HG03558 (cell line): ENCODE data around the gene SOX6.
"Not testable (repeated sequence)": the region's sequence is repeated elsewhere in the genome, so short reads cannot be mapped to it uniquely, and the experiment has no call there.

ENCODE experiments used
- ATAC-seq: cut with Tn5 transposase; IDR thresholded peaks from one replicate; pipeline ENCODE4 v1.9.1; 2021; ENCODE audit warnings: moderate number of reproducible peaks; ENCODE audit not compliant: unreplicated experiment; ENCODE audit errors: extremely low read depth

Gene SOX6

DNA sequence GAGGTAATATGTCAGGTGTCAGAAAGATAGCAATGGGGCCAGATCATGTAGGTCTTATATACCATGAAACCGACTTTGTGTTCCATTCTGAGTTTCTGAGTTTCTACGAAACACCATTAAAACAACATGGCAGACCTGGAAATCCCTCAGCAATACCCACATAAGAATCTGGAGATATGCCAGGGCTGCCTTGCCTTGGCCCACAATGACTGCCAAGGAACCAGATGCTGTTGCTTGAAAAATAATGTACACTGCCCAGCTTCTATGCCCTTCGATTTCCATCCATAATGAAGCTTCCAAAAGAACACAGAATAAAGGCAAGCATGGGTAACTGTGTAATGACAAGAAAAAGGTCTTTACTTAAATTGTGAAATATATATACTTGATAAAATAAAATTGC is 277.4 kb downstream of the SOX6 start:
- ATAC-seq: no peak

DNA sequence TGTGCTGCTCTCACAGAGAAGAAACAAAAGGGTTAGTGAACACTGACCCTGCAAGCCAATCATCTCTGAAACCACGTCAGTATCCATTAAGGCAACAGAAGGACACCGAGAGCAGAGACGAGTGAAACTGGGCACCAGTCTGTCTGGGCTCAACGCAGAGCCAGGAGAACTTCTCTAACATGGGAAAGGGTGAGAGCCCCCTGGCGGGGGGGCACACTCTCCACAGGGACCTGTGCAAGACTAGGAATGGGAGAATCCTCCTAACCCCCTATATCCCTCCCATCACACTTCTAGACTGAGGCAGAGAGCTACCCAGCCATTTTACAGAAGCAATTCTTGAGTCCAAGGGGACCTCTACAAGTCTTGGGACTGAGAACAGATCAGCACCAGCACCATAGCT is 285.8 kb downstream of the SOX6 start:
- ATAC-seq: no peak

DNA sequence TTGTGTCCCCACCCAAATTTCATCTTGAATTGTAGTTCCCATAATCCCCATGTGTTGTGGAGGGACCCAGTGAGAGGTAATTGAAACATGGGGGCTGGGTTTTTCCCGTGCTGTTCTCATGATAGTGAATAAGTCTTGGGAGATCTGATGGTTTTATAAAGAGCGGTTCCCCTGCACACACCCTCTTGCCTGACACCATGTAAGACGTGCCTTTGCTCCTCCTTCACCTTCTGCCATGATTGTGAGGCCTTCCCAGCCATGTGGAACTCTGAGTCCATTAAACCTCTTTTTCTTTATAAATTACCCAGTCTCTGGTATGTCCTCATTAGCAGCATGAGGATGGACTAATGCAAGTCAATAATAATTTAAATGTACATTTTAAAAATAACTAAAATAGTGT is 289.1 kb downstream of the SOX6 start:
- ATAC-seq: not testable (repeated sequence)

DNA sequence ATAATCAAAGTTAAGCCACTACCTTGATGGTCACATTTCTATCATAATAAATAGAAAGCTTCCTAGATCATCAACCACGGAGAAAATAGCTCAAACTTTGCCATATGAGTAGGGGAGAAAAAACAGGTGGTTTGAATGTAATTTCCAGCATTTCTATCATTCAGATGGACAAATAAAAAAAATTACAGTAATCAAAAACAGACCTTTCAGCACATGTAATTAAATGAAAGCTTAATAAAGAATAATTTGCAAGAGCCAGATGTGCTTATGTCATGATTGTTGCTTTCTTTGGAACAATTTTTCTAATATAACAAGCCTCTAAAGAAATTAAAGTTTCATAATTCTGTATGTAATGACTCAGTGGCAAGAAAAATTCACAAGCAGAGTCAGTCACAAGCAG is 297.0 kb downstream of the SOX6 start:
- no peak for ATAC-seq

DNA sequence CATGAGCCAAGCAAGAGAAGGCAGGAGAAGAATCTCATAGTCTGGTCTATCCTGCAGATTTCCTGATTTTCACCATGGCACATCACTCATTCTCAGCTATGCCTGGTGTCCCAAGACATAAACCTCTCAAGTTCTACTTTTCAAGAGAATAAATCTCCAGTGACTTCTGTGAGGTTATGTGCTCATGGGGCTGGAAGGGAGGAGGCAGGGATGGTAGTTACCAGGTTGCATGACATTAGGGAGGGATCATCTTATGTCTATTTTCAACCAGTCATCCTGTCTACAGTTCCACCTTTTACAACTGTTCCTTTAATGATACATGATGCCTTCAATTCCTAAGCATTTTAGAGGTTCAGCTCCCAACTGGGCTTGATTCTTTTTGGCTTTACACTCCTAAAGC is 297.7 kb downstream of the SOX6 start:
- ATAC-seq: no peak

DNA sequence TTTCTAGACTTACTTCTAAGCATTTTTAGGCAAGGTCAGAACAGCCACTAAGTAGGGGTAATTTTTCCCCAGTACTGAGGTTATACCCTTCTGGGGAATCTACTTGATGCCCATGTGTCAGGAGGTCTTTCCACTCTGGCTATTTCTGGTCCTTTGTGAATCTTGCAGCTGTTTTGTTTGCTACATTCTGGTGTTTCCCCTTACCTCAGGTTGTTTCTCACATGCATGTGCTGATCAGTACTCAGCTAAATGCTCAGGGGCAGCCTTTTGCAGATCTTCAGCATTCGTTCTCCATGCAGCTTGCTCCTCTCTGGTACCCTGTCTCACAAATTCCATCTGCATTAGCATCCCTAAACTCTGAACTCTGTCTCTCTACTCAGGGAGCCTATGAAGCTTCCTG is 303.6 kb downstream of the SOX6 start:
- no peak for ATAC-seq

DNA sequence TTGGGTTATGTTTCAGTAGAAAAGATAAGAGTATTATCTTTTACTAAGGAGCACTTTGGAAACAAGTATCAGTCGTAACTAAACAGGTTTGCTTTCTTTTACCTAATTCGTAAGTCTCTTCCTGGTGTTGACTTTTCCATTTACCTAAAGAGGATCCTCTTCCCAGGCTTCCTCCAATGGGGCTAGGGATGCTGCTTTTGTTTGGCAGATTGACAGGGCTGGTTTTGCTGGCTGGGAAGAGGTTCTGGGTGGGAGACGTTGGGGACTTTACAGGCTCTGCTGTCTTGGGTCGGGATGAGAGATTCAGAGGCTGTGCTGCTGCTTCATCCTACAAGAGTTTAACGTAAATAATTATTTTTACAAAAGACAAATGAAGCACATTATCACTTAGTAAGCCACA is 306.7 kb downstream of the SOX6 start:
- no peak for ATAC-seq

DNA sequence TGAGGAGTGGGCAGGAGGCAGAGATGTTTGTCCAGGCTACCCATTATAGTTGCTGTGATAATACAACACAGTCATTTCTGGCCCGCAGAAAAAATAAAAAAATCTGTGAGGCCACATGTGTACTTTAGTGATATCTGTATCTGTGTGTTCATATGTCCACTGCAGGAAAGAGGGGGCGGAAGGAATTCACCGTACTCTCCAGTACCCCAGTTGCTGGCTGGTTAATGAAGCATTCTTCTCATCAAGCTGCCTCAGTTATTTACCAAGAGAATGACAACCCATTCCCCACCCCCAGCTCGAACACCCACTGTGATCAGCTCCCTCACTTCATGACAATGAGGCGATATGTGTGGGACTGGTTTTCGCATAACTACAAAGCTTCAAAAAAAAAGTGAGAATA is 309.3 kb downstream of the SOX6 start:
- ATAC-seq: no peak

DNA sequence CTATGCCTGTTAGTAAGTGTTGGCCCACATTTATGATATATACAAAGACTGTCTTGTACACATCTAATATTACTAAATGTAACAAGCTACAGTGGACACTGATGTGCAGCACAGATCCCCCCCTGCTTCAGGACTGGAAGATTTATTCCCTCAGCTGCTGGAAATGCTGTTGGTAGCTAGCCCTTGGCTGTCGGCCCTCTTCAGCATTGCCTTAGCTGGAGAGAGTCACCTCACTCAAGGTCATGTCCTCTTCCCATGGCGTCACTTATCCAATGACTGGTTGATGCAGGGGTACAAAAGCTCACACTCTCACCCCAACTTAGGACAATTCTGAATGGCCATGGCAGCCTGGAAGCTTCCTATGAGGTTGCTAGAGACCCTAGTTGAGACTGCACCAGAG is 312.7 kb downstream of the SOX6 start:
- no peak for ATAC-seq

DNA sequence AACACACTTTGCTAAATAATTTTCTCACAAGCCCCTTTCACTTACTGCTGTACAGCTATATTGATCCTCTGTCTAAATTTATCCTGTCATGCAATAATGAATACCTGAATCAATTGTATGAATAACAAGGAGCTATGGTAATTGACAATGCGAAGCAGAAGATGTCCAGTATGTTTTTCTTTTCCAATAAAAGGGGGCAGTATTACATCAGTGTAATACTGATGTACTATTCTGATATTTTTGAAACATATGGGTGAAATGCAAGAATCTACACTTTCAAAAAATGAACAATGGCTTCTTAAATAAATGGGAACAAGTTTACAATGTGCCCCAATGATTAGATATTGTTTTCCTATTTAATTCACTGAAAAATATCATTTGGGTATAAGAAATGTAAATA is 315.1 kb downstream of the SOX6 start:
- no peak for ATAC-seq

DNA sequence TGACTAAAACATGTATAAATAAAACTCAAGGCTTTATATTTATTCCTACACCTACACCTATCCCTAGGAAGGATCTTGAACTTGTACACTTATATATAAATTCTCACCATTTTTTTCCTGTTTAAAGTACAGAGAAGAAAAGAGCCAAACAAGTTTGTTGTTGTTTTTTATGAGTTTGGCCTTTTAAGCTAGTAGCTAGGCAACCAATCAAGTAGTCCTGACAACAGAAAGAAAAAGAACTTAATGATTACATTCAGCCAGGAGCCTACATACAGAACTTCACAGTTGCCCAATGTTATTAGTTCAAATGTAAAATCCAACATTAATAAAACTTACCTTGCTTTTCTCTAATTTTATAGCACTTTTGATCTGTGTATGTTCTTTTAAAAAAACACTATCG is 316.2 kb downstream of the SOX6 start:
- ATAC-seq: no peak

DNA sequence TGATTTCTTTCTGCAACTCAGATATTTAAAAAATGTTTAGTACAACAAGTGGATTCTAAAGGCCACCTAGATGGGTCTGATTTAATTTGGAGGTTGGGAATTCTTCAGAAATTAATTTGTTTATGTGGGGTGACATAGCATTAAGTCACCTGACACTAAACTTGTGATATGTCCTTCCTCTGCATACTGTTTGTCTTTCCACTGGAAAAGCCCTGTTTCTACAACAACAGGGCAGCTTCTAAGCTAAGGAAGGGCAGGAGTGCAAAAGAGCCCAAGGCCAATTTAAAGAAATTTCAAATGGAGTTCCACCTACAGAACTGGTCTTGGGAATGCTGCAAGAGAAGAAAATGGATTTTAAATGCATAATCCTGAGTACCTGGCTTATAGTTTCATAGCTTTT is 319.2 kb downstream of the SOX6 start:
- ATAC-seq: no peak

DNA sequence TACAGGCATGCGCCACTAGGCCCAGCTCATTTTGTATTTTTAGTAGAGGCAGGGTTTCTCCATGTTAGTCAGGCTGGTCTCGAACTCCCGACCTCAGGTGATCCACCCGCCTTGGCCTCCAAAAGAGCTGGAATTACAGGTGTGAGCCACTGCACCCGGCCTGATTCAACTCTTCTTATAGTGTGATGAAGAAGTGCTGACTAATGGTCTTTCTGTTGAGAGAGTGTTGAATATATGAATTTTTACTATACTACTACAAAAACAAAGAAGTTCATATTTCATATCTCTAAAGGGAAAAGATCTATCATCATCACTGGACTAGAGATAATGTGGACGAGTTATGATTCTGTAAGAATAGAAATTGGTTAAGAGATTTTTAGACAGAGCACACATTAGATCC is 320.1 kb downstream of the SOX6 start:
- ATAC-seq: no peak

DNA sequence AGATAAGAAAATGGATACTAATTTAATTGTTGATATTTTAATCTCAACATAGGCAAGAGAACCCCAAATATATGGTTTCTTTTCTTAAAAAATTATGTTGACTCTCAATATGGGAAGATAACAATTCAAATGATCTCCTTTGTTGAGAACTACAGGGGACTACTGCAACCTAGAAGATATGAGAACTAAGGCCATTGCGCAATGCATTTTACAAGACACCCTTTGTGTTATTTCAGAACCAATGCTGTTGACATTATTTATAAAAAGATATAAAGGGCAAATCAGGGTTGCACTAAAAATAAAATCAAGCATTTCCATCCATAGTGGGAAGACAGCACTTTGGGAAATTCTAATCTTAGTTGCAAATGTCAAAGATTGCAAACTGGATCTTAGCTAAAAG is 322.3 kb downstream of the SOX6 start:
- ATAC-seq: no peak

DNA sequence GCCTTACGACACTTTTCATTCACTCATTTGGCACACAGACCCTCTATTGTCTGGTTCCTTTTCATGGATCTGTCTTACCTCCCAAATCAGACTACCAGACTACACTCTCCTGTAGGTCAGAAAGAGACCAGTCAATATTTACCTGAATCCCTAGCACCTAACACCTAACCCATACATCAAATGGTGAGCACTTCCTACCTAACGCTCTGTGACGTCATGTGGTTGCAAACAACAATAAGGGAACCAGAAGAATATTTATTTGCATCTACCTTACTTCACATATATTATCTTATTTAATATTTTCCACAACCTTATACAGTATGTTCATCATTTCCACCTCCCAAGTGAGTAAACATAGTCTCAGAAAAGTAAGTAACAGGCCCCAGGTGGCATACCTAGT is 323.4 kb downstream of the SOX6 start:
- ATAC-seq: no peak

DNA sequence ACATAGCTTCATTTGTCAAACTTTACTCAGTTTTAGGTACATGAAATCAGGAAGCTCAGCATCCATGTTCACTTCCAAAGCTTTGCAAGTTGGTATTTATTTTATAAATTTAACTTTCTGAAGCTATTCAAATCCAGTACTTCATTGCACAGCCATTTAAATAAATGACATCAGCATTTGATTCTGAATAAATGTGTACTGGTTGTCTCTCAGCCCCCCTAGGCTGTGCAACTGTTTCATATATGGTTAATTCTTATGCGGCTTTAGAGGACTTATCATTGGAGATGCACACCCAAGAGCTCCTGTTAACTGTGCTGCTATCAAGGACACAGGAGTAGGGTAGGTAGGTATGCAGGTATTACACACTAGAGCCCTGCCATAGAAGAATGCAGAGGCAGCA is 325.1 kb downstream of the SOX6 start:
- ATAC-seq: no peak

DNA sequence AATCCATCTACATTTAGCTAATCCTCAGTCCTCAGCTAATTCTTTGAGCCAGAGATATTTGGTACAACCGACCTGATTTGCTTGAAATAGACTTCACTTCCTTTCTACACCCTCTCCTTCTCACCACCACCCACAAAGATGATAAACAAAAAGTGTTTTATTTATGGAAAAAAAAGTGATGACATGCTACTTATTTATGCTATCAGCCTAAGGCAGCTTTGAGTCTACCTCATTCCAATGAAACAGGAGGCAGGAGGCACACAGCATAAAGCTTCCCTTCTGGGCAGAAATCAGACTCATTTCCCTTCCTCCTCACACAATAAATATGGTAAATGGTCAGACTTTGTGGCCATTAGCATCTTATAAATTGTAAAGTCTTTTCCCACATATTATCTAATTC is 325.7 kb downstream of the SOX6 start:
- no peak for ATAC-seq

DNA sequence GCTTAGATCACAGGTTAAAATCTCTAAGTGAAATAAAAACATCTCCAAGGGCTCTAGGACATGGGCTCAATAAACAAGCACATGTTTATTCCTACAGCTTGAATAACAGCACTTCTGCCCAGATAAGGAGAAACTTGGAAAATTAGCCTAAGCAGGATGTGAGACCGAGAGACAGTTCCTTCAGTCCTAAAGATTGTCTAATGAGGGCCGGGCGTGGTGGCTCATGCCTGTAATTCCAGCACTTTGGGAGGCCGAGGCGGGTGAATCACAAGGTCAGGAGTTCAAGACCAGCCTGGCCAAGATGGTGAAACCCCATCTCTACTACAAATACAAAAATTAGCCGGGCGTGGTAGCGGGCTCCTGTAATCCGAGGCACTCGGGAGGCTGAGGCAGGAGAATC is 327.2 kb downstream of the SOX6 start:
- not testable (repeated sequence) for ATAC-seq

DNA sequence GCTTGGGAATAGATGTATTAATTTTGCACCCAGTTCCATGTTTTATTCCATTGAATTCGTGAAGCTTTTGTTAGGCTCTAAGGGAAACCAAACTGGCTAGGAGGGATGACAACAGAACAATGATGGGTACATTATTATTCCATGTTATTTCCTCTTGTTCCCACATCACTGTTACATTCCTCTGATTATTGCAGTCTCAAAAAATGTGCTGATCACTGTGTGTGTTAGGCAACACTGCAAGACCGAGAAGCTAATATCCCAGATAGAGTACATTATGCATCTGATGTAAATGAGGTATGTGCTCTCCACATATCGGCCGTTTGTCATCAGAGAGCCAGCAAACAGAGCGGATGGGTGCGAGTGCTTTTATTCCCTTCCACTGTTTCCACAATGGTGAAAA is 327.9 kb downstream of the SOX6 start:
- no peak for ATAC-seq

DNA sequence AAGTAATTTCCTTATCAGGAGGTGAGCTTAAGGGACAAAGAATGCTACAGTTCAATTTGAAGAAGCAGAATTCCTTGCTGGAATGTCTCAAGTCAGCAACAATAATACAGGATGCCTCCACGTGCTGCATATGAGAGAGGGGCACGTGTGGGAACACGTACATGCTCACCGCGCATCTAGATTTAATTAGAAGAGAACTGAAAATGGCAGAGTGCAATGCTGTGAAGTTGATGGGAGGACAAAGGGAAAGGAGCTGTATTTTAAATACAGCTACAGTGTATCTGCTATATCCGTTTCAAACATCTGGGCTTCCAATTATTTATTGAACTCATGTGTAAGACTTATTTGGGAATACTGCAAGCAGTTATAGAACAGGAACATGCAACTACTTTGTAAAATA is 328.7 kb downstream of the SOX6 start:
- ATAC-seq: no peak

DNA sequence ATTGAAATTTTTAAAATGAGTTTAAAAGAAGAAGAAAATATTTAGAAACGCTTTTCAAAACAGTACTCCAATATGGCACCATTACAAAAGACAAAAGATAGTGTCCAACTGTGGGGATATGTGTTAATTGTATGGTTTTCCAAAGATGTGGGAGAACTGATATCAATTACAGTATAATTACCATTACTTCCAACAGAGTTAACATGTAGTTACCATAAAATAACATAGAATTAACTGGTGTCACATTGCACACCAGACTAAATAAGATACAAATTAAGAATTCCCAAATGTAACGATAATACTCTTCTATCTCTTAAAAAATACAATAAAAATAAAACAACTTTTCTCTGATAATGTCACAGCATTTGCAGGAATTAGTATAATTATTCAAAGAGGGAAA is 329.5 kb downstream of the SOX6 start:
- no peak for ATAC-seq

DNA sequence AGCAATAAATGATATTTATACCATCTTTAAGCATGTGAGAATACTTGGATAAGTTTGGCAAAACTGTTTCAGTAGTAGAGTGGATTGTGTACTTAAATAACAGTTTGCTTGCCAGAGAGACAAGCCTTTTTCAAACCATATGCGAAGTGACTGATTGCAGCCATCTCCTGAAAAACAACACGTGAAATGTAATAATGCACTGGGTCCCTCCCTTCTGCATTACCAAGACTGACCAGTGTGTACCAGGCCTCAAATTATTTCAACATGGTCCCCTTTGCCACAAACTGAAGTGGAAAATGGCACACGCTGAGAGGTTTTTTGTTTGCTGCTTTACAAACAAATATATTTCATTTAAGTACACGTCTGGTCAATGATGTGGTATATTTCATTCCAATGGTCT is 337.4 kb downstream of the SOX6 start:
- ATAC-seq: no peak

DNA sequence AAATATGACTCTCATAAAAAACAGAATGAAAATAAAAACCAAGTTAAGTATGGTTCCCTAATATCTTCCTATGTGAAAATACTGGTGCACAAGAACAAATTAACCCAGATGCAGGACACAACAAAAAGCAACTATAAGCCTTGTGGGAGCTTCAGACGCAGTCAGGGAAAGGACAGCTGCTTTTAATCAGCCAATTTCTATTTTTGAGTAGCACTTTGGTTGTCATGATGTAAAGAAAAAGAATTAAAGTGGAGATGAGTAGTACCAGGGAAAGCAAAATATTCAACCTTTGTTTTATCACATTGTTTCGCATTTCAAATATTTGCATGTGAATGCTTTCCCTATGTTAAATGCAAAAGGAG is 339.9 kb downstream of the SOX6 start:
- ATAC-seq: no peak
